Forelimb muscle (tissue), 1 donor: ENCODE measurements around the gene ATF7. TPM values are rescaled to one million over a fixed set of nuclear protein-coding genes. Genes with fewer than 3 reads are reported as not detected.

Experiments used
- DNase-seq: peaks from one replicate; pipeline ENCODE4 v3.0.0-alpha.2; 2013; ENCODE audit warnings: low read depth
- polyA plus RNA-seq: library from polyadenylated mRNA; unstranded; fragments of 120-200 nt; gene quantifications from one replicate; pipeline ENCODE4 v1.2.1, GENCODE V29; 2013; ENCODE audit not compliant: insufficient read length

The ATF7 gene
- polyA plus RNA-seq, 1 donor: 49.7 TPM

GRCh38 chr12:53524476-53524875, 101.7 kb downstream of the ATF7 start:
- DNase-seq: no peak

- DNase-seq: no peak
Observed at GRCh38 chr12:53523131-53523530, 103.1 kb downstream of the ATF7 start.

GRCh38 chr12:53518381-53518780, 107.8 kb downstream of the ATF7 start:
- no peak for DNase-seq

GRCh38 chr12:53516758-53517455, 109.3 kb downstream of the ATF7 start:
- DNase-seq: no peak

GRCh38 chr12:53515291-53515680, 110.9 kb downstream of the ATF7 start:
- DNase-seq: no peak

- no peak for DNase-seq
Observed at GRCh38 chr12:53514628-53515290, 111.4 kb downstream of the ATF7 start.

- no peak for DNase-seq
Observed at GRCh38 chr12:53513712-53514410, 112.3 kb downstream of the ATF7 start.

GRCh38 chr12:53510181-53510812, 115.9 kb downstream of the ATF7 start:
- DNase-seq: no peak

GRCh38 chr12:53508534-53509170, 117.5 kb downstream of the ATF7 start:
- peak; percentile 49 for DNase-seq

- no peak for DNase-seq
Observed at GRCh38 chr12:53507603-53507885, 118.6 kb downstream of the ATF7 start.

GRCh38 chr12:53506881-53507602, 119.1 kb downstream of the ATF7 start, which contains the start of gene NPFF:
Gene NPFF (minus strand): TSS chr12:53507484. CDS start chr12:53507474, 10 bp downstream.
- DNase-seq: no peak

- no peak for DNase-seq
Observed at GRCh38 chr12:53506450-53506785, 119.8 kb downstream of the ATF7 start.

- no peak for DNase-seq
Observed at GRCh38 chr12:53505555-53506449, 120.4 kb downstream of the ATF7 start.

GRCh38 chr12:53505086-53505485, 121.1 kb downstream of the ATF7 start:
- DNase-seq: no peak

GRCh38 chr12:53504004-53504920, 121.9 kb downstream of the ATF7 start:
- DNase-seq: no peak

GRCh38 chr12:53502983-53503728, 123.0 kb downstream of the ATF7 start:
- DNase-seq: no peak

- no peak for DNase-seq
Observed at GRCh38 chr12:53502331-53502730, 123.9 kb downstream of the ATF7 start.

GRCh38 chr12:53501615-53502181, 124.5 kb downstream of the ATF7 start:
- no peak for DNase-seq
